ENCODE measurements around the gene RAB4A. TPM values are rescaled to one million over a fixed set of nuclear protein-coding genes. Genes with fewer than 3 reads are reported as not detected.

The RAB4A gene
- total RNA-seq, 4 donors from 2014 or later: 22.1 to 36.7 (median 23.4) TPM

DNA sequence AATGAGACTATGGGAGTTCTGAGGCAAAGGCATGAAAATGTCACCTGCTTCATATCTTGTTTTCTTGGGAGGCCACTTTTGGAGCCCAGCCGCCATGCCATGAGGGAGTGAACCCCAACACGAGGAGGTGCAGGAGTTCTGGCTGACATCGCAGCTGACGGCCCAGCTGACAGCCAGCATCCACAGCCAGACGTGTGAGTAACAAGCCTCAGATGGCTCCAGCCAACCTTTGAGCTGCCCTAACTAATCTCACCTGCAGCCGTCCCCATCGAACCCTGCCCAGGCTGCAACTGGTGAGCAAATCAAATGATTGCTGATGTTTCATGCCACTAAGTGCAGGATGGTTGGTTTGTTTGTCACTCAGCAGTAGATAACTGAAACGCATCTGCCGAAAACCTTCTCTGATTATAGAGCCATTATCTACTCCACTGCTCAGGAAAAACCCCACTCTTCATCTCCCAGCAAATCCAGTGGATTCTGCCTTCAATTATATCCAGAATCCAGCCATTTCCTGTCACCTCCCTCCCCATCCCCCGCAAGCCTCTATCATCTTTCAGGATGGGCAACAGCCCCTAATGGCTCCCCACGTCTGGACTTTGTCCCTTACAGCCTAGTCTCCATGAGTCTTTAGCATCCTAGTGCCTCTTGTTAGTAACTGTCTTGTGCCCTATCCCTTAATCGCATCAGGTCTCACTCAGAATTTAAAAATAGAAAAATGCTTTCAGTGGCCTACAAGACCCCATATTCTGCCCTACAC is 18.5 kb upstream of the RAB4A start:
- DNase-seq: peak in 1 of 3 donors; percentile 54
- no peak overlapping the region for H3K4me3 ChIP-seq
- peak overlapping the region; percentile 34 to 80 (median 50) for H3K27ac ChIP-seq
- H3K4me1 ChIP-seq: peaks cover 0 to 11% (median 0%) of the 10 kb centered on the region in 4 donors
- no peaks in the 10 kb centered on the region for H3K36me3 ChIP-seq
- TF ChIP-seq POLR2A (IDR thresholded peaks at IDR 0.05): no peak
- TF ChIP-seq, protein P1, sequence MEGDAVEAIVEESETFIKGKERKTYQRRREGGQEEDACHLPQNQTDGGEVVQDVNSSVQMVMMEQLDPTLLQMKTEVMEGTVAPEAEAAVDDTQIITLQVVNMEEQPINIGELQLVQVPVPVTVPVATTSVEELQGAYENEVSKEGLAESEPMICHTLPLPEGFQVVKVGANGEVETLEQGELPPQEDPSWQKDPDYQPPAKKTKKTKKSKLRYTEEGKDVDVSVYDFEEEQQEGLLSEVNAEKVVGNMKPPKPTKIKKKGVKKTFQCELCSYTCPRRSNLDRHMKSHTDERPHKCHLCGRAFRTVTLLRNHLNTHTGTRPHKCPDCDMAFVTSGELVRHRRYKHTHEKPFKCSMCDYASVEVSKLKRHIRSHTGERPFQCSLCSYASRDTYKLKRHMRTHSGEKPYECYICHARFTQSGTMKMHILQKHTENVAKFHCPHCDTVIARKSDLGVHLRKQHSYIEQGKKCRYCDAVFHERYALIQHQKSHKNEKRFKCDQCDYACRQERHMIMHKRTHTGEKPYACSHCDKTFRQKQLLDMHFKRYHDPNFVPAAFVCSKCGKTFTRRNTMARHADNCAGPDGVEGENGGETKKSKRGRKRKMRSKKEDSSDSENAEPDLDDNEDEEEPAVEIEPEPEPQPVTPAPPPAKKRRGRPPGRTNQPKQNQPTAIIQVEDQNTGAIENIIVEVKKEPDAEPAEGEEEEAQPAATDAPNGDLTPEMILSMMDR (IDR thresholded peaks at IDR 0.05): peak in 3 of 6 experiments; percentile 15 to 37 (median 29)
- H3K27me3 ChIP-seq: no peaks in the 10 kb centered on the region
- no peaks in the 10 kb centered on the region for H3K9me3 ChIP-seq

DNA sequence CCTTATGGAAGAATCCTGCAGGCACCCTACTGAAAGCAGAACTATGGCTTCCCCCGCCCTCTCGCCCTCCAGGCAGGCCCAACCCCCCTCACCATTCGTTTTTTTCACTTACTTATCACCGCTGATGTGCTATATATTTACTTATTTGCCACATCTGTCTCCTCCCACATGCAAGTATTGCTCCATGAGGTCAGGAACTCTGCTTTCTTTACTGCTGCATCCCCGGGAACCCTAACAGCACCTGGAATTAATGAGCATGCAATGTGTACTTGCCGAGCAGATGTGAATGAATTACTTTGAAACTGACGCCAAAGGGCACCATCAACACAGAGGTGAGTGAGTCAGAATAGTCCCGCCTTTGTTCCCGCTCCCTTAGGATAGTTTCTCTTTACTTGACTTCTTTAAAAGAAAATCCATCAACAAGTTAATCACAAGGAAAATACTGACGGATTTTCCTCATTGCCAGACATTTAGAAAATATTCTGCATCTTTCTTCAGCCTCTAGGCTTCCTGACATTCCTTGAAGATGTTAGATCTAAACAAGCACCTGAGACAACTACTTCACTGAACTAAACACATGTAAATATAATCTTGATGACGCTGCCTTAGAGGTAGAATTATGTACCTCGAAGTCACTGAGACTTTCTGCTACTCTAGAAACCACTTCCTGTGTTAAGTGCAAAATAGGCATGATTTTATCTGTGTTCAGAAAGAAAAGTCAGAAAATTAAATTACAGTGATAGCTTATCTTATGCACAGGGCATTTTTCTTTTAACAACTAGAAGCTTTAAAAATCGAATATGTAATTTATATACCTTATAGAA is 17.5 kb upstream of the RAB4A start:
- Histone ChIP-seq H3K4me1 (peaks cover 0 to 11% (median 1%) of the 10 kb centered on the region in 4 donors), H3K27ac (peak overlapping the region; percentile 47 to 80 (median 50)), H3K4me3 (peak overlapping the region in 1 of 4 donors; percentile 35), H3K36me3 (no peaks in the 10 kb centered on the region), H3K9me3 (no peaks in the 10 kb centered on the region), H3K27me3 (no peaks in the 10 kb centered on the region)
- peak in 1 of 3 donors; percentile 75 for DNase-seq
- TF ChIP-seq, protein P1 (IDR thresholded peaks at IDR 0.05): no peak
- no peak for TF ChIP-seq POLR2A (IDR thresholded peaks at IDR 0.05)

DNA sequence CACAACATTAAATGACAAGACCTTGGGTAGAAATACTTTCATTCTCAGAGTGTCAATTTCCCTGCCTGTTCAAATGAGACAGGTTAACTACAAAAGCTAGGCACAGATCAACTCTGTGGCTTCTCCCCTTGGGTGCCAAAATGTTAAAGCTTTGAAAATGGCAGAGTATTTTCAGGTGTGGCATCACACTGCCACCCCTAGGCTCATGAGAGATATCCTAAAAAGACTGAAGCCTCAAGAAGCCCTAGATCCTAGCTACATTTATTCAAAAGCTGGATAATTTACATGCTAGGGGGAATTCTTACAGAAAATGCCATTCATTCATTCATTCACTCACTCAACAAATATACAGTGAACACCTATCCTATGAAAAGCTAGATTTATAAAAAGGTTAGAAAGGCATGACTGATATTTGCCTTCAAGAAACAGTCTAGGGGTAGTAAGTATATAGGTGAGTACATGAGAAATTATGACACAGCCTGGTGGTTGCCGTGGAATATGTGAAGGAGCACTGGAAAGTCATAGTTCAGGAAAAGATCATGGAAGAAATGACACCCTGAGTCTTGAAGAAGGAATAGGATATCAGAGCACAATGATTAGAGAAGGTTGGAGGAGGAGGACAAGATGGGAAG is 15.9 kb upstream of the RAB4A start:
- Histone ChIP-seq H3K4me1 (peaks cover 0 to 11% (median 4%) of the 10 kb centered on the region in 4 donors), H3K27ac (no peak overlapping the region), H3K36me3 (no peaks in the 10 kb centered on the region), H3K9me3 (no peaks in the 10 kb centered on the region), H3K4me3 (no peak overlapping the region), H3K27me3 (no peaks in the 10 kb centered on the region)
- TF ChIP-seq, protein P1 (IDR thresholded peaks at IDR 0.05): peak in 3 of 6 experiments; percentile 37 to 41 (median 38)
- no peak for TF ChIP-seq POLR2A (IDR thresholded peaks at IDR 0.05)
- DNase-seq: no peak

DNA sequence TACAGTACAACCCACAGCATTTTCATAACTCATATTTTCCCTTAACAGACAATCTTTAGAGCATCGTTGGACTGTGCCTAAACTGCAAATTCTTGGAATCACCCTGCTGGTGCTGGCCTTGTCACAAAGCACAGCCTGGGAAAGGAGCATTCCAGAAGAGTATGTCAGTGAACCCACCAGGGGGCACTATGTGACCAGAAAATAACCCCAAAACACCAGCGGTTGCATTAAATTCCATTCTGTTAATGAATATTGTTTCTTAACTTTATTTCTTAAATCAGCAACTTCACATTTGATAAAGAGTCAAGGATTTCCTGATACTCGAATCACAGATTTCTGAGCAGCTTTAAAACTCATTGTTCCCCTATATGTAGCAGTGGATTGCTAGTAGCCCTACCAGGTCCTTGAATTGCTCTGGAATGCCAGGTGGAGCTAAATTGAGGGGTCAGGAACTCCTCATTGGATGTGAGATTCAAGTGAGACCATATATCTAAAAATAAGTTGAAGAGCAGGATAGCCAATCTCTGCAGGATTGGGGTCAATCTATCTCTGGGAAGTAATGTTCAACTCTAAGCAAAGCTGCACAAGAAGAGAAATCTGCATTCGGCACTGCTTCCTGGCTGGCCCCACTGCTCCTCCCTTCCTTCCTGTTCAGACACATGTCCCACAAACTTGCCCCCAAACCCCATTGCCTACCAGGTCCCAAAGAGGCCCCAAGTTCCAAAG is 12.7 kb upstream of the RAB4A start:
- Histone ChIP-seq H3K9me3 (no peaks in the 10 kb centered on the region), H3K36me3 (no peaks in the 10 kb centered on the region), H3K27ac (no peak overlapping the region), H3K4me3 (no peak overlapping the region), H3K27me3 (no peaks in the 10 kb centered on the region), H3K4me1 (peaks cover 0 to 8% (median 2%) of the 10 kb centered on the region in 4 donors)
- DNase-seq: peak in 2 of 3 donors; percentile 61 to 86
- no peak for TF ChIP-seq POLR2A (IDR thresholded peaks at IDR 0.05)
- TF ChIP-seq, protein P1 (IDR thresholded peaks at IDR 0.05): peak; percentile 63 to 93 (median 84)

DNA sequence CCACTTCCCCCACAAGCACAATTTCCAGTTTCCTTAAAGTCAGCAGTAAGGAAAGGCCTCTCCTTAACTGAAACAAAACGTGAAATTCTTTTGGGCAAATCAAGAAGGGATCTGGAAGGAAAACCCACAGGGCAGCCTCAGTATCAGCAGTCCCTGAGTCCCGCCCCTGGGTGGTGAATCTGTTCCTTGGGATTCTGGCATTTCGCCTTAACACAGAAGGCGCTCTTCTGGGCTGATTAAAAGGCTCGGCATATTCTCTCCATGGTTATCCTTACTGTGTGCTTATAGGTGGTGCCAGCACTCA is 12.2 kb upstream of the RAB4A start:
- no peaks in the 10 kb centered on the region for H3K9me3 ChIP-seq
- no peak for DNase-seq
- TF ChIP-seq POLR2A (IDR thresholded peaks at IDR 0.05): no peak
- TF ChIP-seq, protein P1 (IDR thresholded peaks at IDR 0.05): no peak
- H3K27ac ChIP-seq: no peak overlapping the region
- peaks cover 0 to 8% (median 0%) of the 10 kb centered on the region in 4 donors for H3K4me1 ChIP-seq
- H3K4me3 ChIP-seq: no peak overlapping the region
- H3K27me3 ChIP-seq: no peaks in the 10 kb centered on the region
- no peaks in the 10 kb centered on the region for H3K36me3 ChIP-seq

All from Peyer's patch (tissue), 4 donors.